ENCODE data around the gene PPAN.

GRCh38 chr19:10132905-10133304 lies 26.7 kb downstream of the PPAN start:
- TF ChIP-seq NFRKB (IDR thresholded peaks at IDR 0.05) (no peak), SP1 (IDR thresholded peaks at IDR 0.05) (no peak), BHLHE40 (IDR thresholded peaks at IDR 0.05; ENCODE audit: borderline replicate concordance) (no peak), FOXM1 (IDR thresholded peaks at IDR 0.05; ENCODE audit: borderline replicate concordance) (no peak), SUZ12 (IDR thresholded peaks at IDR 0.05) (no peak), ARNT (IDR thresholded peaks at IDR 0.05) (no peak), TARDBP (IDR thresholded peaks at IDR 0.05) (no peak), L3MBTL2 (conservative IDR thresholded peaks at IDR 0.05) (no peak), PKNOX1 (IDR thresholded peaks at IDR 0.05) (no peak), ZNF384 (IDR thresholded peaks at IDR 0.05) (no peak), FOXK2 (IDR thresholded peaks at IDR 0.05) (no peak), ELF4 (IDR thresholded peaks at IDR 0.05) (no peak), FOXA1 (IDR thresholded peaks at IDR 0.05) (no peak), LEF1 (IDR thresholded peaks at IDR 0.05; ENCODE audit: borderline replicate concordance) (no peak)
